ENCODE results near the gene SBK3.
"Not testable (repeated sequence)": the region's sequence is repeated elsewhere in the genome, so short reads cannot be mapped to it uniquely, and the experiment has no call there.

SBK3 gene

GRCh38 chr19:55573929-55574328, 28.6 kb upstream of the SBK3 start:
- DNase-seq, result not testable (repeated sequence)

- not testable (repeated sequence) for DNase-seq
Observed at GRCh38 chr19:55569477-55569876, 24.1 kb upstream of the SBK3 start.

GRCh38 chr19:55567708-55568328, 22.5 kb upstream of the SBK3 start:
- DNase-seq, result no peak

GRCh38 chr19:55566823-55567222, 21.5 kb upstream of the SBK3 start:
- DNase-seq, result no peak

- DNase-seq, result no peak
Observed at GRCh38 chr19:55563261-55563690, 17.9 kb upstream of the SBK3 start.

- no peak for DNase-seq
Observed at GRCh38 chr19:55559684-55560083, 14.3 kb upstream of the SBK3 start.

- DNase-seq, result no peak
Observed at GRCh38 chr19:55554741-55555152, 9.4 kb upstream of the SBK3 start.

GRCh38 chr19:55554302-55554701, 9.0 kb upstream of the SBK3 start:
- DNase-seq, result no peak

GRCh38 chr19:55553217-55554182, 8.2 kb upstream of the SBK3 start:
- DNase-seq, result no peak

GRCh38 chr19:55552620-55553019, 7.3 kb upstream of the SBK3 start:
- no peak for DNase-seq

GRCh38 chr19:55552206-55552605, 6.9 kb upstream of the SBK3 start:
- no peak for DNase-seq

- DNase-seq, result no peak
Observed at GRCh38 chr19:55550321-55550650, 4.9 kb upstream of the SBK3 start.

GRCh38 chr19:55549500-55550320, 4.4 kb upstream of the SBK3 start:
- no peak for DNase-seq

- no peak for DNase-seq
Observed at GRCh38 chr19:55546822-55547614, 1.7 kb upstream of the SBK3 start.

- DNase-seq, result no peak
Observed at GRCh38 chr19:55546011-55546410, 668 bp upstream of the SBK3 start.

GRCh38 chr19:55544776-55545439, 435 bp downstream of the SBK3 start:
- no peak for DNase-seq

- no peak for DNase-seq
Observed at GRCh38 chr19:55544014-55544413, 1.3 kb downstream of the SBK3 start.

- DNase-seq, result no peak
Observed at GRCh38 chr19:55543567-55543966, 1.8 kb downstream of the SBK3 start.

GRCh38 chr19:55542292-55542855, 3.0 kb downstream of the SBK3 start:
- DNase-seq, result no peak

- DNase-seq, result no peak
Observed at GRCh38 chr19:55541091-55541490, 4.3 kb downstream of the SBK3 start.

- DNase-seq, result no peak
Observed at GRCh38 chr19:55540619-55541018, 4.7 kb downstream of the SBK3 start.
